ENCODE results near the gene ZNF566. TPM values are rescaled to one million over a fixed set of nuclear protein-coding genes. Genes with fewer than 3 reads are reported as not detected.
"Not testable (repeated sequence)": the region's sequence is repeated elsewhere in the genome, so short reads cannot be mapped to it uniquely, and the experiment has no call there.

Gene ZNF566
- polyA plus RNA-seq (ENCODE audit: insufficient read length), result 7.3 TPM

DNA sequence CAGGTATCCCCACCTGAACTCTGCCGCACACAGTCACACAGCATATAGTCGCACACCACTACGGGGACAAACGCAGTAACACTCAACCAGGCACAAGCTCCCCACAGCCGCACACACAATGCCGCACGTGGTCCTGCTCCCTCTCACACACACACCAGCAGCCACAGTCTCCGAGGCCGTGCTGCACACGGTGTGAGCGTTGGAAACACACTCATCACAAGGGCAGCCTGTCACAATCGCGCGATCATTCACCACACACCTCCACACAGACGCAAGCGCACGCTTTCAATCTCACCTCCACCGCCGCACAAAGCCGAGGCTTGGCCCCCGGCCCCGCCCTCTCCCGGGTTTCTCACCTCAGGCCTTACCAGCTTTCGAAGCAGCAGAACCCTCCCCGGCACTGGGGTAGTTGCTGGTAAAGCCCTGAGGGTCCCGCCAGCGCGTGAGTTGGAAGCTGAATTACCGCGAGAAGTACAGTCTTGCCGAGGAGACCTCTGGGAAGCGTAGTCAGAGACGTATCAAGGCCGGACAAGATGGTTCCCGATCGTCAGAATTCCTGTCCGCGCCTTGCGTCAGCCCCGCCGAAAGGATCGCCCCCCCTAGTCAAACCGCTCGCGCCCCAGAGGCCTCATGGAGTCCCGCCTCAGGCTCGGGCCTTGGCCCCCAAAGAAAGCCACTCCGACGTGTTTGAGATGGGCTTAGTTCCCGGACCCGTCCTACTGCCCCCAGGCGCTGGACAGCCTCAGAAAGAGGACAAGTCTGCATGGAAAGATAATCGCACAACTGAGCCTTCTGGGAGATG, at the start of gene ZNF566:
Gene ZNF566 (minus strand): TSS at position 444 of the 802 bp plus-strand sequence. CDS start 13,004 bp downstream, outside the sequence.
- DNase-seq, result peak; percentile 93

DNA sequence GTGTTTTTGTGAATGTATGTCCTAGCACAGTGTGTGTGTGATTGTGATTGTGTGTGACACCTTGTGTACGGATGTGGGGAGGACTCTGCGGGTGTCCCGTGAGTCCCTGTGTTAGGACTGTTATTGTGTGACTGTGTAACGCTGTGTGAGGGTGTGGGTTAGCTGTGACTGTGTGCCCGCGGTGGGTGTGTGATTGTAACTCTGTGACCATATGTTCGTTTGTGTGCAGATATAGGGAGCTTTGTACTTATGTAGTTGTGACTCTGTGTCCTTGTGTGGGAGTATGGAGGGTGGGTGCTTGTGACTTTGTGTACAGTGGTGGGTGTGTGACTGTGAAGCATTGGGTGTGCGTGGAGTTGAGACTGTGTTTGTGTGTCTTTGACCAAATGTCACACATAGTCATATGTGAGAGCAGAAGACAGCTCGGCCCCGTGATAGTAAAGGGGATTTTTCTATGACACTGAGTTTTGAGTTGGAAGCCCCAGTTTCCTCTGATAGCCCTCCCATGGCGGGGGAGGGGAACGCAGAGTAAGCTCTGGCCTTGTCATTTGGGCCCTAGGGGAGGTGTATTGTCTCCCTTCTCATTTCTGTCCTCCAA, 39.7 kb upstream of the ZNF566 start:
- peak; percentile 8 for DNase-seq

DNA sequence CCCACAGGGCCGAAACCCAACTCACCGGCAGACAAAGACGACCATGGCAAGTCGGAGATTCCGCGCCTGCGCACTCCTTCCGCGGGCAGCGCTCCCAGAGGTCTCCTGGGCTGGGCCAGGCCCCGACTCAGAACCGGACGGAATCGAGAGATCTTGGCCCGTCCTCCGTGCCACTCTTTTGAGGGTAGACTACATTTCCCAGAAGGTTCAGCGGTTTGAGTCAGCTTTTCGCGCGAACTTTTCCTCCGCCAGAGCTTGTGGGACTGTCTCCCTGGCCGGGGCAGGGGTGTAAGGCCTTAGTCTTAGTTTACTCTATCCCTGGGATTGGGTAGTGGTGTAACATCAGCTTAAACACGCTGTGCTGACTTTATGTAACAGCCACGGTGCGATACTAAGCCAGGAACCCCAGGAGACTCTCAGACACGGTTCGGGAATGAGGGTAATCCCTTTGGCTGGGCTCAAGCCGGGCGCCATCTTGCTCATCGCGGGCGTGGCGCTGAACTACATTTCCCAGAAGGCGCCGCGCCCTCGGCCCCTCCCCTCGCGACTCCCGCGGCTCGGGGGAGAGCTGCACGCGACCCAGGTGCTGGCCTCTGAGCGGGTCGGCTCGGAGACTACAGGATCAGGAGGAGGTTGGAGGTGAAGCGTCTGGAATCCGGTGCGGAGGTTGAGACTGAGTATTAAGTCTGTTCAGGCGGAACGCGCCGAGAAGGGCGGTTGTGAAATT, 39.0 kb upstream of the ZNF566 start, which contains the start of gene ZNF260:
Gene ZNF260 (minus strand): TSS at position 78 of the 727 bp plus-strand sequence. CDS start 13,033 bp downstream, outside the sequence.
- peak; percentile 96 for DNase-seq

DNA sequence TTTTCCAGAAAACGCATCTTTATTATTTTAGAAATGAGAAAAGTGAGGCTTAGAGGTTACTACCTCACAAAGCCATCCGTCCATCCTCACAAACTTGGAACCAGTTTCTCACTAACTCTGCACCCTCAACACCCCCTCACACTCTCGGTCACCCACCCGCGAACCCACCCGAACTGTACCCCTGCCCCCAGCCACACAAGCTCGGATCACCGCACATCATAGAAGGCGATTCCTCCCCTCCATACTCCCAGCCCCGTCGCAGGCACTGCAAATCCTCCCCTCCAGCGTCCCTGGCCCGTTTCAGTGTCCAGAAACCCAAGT, 38.5 kb upstream of the ZNF566 start:
- DNase-seq, result no peak

DNA sequence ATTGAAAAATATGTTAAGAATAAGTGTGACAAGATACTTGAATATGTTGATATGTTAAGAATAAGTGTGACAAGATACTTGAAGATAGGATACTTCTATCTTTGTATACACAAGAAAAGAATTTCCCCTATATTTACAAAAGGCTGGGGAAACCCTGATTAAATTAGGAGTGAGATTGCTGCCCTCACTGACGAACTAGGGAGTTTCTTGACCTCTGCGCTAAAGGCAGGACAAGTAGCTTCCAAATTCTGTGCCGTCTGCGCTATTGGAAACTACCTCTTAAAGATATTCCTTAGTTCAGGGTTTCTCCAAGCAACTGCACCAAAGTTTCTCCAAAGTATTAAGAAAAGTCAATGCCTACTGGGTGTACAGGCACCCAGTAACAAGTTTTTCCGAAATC, 38.0 kb upstream of the ZNF566 start:
- DNase-seq, result no peak

DNA sequence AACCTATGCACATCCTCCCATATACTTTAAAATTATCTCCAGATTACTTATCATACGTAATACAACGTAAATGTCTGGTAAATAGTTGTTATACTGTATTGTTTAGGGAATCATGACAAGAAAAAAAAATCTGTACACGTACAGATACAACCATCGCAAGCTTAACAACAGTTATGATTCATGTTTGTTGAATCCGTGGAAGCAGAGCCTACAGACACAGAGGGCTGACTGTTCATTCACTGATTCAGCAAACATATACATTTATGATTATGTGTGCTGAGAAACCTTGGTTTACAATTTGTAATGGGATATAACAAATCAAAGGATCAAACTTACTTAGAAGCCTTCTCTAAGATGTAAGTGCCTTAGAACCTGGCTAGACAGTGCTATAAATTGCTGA, 37.2 kb upstream of the ZNF566 start:
- no peak for DNase-seq

DNA sequence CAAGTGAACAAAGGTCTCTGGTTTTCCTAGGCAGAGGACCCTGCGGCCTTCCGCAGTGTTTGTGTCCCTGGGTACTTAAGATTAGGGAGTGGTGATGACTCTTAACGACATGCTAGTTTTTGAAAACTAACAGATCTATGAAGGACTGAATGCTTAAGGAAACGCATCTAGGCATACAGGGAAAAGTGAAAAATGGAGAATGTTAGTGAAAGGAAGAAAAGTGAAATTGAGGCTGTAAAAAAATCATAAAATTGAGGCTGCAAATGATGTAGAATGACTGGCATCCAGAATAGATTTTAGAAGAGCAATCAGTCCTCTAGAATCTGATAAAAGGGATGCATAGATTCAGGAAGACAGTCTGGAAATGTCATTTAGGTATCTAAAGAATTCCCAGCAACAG, 35.3 kb upstream of the ZNF566 start:
- DNase-seq, result no peak

DNA sequence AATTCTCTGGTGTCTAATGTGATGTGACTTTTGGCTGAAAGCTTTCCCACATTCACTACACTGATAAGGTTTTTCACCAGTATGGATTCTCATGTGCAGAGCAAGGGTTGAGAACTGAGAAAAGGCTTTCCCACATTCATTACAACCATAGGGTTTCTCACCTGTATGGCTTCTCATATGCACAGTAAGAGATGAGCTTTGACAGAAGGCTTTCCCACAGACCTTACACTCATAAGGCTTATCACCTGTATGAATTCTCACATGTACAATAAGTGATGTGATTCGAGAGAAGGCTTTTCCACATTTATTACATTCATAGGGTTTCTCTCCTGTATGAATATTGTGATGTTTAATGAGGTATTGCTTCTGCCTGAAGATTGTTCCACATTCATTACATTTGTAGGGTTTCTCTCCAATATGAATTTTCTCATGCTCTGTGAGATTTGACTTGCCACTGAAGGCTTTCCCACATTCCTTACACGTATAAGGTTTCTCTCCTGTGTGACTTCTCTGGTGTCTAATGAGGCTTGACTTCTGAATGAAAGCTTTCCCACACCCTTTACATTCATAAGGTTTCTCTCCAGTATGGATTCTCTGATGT, 24.8 kb upstream of the ZNF566 start:
- DNase-seq, result no peak

DNA sequence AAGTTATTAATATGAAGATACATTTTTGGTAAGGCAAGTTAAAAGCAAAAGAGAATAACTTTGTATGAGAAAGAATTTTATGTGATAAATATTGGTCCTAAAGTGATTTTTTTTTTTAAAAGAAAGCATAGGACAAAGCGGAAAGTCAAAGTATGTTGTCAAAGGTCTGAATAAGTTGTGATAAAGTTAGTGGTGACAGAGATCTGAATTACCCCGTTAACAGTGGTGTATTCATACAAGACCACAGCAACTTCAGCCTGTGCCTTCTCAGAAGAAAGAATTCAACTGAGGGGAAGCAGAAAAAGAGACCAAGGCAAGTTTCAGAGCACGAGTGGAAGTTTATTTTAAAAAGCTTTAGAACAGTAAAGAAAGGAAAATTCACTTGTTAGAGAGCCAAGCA, 19.0 kb upstream of the ZNF566 start:
- no peak for DNase-seq

DNA sequence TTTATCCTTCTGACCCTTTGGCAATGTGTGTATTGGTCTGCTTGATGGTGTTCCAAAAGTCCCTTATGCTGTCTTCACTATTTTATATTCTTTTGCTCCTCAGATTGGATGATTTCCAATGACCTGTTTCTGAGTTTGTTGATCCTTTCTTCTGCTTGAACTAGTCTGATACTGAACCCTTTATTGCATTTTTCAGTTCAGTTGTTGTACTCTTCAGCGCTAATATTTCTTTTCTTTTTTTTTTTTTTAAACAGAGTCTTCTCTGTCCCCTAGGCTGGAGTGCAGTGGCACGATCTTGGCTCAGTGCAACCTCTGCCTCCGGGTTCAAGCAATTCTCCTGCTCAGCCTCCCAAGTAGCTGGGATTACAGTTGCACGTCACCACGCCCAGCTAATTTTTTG, 12.6 kb upstream of the ZNF566 start:
- no peak for DNase-seq

DNA sequence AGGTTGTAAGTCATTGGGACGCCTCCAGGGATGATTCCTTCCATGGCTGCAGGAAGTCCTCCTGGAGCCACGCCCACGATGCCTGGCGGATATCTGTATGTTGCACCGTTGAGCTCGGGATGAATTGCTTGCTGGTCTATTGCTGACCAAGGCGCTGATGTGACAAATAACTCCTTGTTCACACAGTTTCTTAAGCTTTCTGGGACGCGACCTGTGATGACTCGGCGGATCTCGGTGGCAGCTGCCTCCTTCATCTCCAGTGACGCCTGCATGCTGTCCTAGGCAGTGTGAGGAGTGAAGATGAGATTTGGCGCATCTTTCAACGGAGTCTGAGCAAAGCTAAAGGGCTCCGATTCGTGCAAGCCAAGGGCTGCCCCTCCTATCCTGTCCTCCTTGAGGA, 7.6 kb upstream of the ZNF566 start:
- DNase-seq, result no peak

DNA sequence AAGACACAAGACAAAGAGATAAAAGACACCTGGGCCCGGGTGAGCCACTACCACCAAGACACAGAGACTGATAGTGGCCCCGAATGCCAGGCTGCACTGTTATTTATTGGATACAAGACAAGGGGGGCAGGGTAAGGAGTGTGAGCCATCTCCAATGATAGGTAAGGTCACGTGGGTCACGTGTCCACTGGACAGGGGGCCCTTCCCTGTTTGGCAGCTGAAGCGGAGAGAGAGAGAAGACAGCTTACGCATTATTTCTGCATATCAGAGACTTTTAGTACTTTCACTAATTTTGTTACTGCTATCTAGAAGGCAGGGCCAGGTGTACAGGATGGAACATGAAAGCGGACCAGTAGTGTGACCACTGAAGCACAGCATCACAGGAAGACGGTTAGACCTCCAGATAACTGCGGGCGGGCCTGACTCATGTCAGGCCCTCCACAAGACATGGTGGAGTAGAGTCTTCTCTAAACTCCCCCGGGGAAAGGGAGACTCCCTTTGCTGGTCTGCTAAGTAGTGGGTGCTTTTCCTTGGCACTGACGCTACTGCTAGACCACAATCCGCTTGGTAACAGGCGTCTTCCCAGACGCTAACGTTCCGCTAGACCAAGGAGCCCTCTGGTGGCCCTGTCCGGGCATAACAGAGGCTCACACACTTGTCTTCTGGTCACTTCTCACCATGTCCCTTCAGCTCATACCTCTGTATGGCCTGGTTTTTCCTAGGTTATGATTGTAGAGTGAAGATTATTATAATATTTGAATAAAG, 3.5 kb upstream of the ZNF566 start:
- peak; percentile 15 for DNase-seq

DNA sequence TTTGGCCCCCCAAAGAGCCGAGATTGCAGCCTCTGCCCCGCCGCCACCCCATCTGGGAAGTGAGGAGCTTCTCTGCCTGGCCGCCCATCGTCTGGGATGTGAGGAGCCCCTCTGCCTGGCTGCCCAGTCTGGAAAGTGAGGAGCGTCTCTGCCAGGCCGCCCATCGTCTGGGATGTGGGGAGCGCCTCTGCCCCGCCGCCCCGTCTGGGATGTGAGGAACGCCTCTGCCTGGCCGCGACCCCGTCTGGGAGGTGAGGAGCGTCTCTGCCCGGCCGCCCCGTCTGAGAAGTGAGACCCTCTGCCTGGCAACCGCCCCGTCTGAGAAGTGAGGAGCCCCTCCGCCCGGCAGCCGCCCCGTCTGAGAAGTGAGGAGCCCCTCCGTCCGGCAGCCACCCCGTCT, 1.5 kb upstream of the ZNF566 start:
- not testable (repeated sequence) for DNase-seq

DNA sequence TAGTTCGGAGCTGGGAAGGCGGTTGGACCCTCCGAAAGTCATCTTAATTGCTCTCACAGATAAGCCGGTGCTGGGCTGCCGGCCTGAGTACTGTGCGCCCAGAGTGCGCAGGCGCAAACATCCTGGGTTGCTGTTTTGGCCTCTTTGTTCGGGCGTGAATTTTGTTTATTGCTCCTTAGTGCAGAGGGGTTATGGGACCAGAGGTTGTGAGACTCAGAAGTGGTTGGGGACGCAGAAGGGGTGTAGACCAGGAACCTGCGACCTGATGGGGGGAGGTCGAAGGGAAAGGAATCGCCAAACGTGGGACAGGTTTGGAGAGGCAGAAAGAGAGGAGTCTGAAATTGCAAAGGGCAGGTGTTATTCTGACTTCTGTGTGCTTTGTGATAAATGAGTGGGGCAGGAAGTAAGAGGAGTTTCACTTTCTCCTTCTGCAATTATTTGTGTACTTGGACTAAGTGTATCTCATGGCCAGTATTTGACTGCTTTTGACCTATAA, 607 bp upstream of the ZNF566 start:
- DNase-seq, result no peak

DNA sequence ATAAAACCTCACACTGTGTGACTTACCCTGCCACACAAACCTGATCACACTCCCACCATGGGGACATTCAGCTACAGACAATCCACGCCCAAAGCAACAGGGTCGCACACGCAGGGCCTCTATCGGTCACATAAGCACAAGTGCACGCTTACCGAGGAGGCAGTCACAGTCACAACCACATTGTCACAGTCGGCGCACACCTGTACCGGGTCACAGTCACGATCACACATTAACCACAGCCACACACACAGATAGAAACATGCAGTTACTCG, 579 bp downstream of the ZNF566 start:
- DNase-seq, result no peak

DNA sequence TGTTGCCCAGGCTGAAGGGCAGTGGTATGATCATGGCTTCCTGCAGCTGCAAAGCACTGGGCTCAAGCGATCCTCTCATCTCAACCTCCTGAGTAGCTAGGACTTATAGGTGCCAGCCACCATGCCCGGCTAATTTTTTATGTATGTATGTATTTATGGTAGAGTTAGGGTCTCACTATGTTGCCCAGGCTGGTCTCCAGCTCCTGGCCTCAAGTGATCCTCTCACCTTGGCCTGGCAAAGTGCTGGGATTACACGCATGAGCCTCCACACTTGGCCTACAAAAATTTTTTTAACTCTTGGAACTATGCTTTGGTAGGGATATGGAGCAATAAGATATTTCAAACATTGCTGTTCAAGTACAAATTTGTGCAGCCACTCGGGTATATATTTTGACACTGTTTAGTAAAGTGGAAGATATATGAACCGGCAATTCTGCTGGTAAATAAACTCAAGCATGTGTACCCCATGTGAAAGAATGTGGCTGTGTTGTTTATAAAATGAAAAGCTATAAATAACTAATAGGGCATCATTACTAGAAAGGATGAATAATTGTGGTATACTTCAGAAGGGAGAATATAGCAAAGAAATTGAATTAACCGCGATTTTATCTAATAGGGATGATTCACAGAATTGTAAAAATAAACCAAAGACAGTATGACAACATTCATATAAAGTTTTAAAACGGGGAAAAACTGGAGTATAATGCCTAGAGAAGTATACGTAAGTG, 1.1 kb downstream of the ZNF566 start:
- no peak for DNase-seq

DNA sequence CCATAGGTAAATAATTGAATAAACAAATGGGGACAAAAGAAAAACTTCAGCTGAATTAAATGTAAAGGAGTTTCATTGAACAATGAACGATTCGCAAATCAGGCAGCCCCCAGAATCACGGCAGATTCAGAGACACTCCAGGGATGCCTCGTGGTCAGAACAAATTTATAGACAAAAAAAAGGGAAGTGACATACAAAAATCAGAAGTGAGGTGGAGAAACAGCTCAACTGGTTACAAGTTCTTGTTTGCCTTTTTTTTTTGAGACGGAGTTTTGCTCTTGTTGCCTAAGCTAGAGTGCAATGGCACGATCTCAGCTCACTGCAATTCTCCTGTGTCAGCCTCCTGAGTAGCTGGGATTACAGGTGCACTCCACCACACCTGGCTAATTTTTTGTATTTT, 5.7 kb downstream of the ZNF566 start:
- DNase-seq, result no peak

DNA sequence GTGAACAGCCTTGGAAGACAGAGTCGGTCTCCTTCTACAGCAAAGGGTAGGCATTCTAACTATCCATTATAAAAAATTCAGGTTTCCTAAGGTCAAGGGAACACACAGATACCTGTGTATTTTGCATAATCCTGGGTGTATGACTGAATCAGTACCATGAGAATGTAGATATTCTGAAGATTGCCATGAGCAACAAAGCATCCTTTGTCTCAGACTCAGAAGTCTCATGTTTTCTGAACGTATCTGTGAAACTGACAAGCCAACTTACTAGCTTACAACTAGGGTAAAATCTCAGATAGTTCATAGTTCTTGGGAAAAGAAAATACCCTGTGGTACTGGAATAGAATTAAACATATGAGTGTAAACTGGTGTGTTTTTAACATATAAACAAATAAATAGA, 6.5 kb downstream of the ZNF566 start:
- no peak for DNase-seq

DNA sequence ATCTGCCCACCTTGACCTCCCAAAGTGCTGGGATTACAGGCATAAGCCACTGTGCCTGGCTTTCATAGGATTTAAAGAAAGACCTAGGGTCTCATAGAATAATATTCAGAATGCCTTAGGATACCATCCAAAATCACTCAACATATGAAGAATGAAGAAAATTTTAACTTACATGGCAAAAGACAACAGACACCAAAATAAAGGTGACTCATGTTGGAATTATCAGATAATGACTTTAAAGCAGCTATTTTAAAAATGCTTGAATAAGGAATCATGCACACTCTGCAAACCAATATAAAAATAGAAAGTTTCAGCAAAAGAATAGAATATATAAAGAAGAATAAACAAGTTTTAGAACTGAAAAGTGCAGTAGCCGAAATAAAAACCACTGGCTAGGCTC, 29.3 kb downstream of the ZNF566 start:
- DNase-seq, result no peak

DNA sequence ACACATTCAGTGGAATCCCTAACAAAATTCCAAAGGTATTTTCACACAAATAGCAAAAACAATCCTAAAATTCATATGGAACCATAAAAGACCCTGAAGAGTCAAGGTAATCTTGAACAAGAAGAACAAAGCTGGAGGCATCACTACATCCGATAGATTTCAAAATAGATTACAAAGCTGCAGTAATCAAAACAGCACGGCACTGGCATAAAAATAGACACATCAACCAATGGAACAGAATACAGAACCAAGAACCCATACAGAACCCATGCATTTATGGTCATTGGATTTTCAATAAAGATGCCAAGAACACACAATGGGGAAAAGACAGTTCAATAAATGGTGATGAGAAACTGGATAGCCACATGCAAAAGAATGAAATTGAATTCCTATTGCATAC, 32.5 kb downstream of the ZNF566 start:
- DNase-seq, result no peak

DNA sequence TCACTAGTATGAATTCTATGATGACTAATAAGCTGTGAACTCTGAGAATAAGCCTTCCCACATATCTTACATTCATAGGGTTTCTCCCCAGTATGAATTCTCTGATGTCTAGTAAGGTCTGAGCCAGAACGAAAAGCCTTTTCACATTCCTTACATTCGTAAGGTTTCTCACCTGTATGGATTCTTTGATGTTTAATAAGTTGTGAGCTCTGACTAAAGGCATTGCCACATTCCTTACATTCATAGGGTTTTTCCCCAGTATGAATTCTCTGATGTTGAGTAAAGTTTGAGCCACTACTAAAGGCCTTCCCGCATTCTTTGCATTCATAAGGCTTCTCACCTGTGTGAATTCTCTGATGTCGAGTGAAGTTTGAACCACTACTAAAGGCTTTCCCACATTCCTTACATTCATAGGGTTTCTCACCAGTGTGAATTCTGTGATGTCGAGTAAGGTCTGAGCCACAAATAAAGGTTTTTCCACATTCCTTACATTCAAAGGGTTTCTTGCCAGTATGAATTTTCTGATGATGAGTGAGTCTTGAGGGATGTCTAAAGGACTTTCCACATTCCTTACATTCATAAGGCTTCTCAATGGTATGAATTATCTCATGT, 40.2 kb downstream of the ZNF566 start:
- no peak for DNase-seq
